HFF-Myc (cell line): Measurements from ENCODE around the gene TSSC4.

Source experiments
- DNase-seq: peaks from one replicate; pipeline ENCODE4 v3.0.0-alpha.2; 2011; ENCODE audit warnings: low read depth; ENCODE audit errors: extremely low read depth
- H3K4me3 ChIP-seq: replicated peaks from 2 replicates; pipeline ENCODE4 v1.5.1; 2011; ENCODE audit warnings: low read depth, mild to moderate bottlenecking, control low read depth, low read length
- TF ChIP-seq, protein P1 (sequence below): IDR thresholded peaks from 2 replicates; pipeline ENCODE4 v1.5.1; 2012; ENCODE audit warnings: mild to moderate bottlenecking, low read depth, low read length, control low read depth; ENCODE audit errors: missing control alignments

The TSSC4 gene

DNA sequence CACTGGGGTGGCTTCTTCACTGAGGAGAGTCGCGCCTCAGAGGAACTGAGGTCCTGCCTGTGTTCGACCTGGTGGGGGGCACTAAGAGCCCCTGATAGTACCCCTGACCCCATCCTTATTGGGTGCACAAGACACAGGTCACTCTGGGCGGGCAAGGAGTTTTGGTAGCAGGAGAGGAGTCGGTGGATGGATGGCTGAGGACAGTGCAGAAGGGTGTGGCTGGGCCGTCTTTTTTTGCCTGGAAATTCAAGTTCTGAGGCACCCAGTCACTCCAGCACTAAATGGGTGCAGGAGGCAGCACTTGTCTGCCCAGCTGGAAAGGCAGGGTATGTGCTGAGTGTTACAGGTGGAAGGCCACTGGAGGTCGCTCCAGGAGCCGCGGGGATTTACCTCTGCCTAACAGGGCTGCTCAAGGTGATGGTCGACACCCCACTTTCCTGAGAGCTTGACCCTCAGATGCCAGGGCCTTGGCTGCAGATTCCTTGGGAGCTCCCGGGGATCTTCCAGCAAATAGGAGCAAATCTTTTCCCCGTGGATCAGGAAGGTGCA lies 960 bp downstream of the TSSC4 start:
- TF ChIP-seq, protein P1, sequence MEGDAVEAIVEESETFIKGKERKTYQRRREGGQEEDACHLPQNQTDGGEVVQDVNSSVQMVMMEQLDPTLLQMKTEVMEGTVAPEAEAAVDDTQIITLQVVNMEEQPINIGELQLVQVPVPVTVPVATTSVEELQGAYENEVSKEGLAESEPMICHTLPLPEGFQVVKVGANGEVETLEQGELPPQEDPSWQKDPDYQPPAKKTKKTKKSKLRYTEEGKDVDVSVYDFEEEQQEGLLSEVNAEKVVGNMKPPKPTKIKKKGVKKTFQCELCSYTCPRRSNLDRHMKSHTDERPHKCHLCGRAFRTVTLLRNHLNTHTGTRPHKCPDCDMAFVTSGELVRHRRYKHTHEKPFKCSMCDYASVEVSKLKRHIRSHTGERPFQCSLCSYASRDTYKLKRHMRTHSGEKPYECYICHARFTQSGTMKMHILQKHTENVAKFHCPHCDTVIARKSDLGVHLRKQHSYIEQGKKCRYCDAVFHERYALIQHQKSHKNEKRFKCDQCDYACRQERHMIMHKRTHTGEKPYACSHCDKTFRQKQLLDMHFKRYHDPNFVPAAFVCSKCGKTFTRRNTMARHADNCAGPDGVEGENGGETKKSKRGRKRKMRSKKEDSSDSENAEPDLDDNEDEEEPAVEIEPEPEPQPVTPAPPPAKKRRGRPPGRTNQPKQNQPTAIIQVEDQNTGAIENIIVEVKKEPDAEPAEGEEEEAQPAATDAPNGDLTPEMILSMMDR = no peak
- DNase-seq = no peak

DNA sequence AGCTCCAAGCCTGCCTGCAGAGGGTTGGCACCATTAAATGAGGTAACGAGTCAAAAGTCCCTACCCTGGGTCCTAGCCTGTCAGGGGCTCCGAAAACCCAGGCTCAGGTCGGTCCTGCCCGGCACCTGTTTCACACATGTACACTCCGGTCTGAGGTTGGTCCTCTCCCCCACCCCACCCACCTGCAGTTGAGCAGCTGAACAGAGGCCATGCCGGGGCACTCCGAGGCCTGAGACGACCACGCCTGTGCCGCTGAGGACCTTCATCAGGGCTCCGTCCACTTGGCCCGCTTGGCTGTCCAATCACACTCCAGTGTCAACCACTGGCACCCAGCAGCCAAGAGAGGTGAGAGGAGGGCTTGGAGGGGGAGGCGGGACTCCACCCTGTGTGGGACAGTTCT lies 1.6 kb downstream of the TSSC4 start:
- peak overlapping the region; percentile 99 for H3K4me3 ChIP-seq
- DNase-seq = no peak

More for the DNA sequence above, 960 bp downstream of the TSSC4 start:
- H3K4me3 ChIP-seq = peak overlapping the region; percentile 99

GRCh38 chr11:2402890-2403645 lies 2.5 kb downstream of the TSSC4 start:
- DNase-seq = no peak
- TF ChIP-seq, protein P1 = no peak
- H3K4me3 ChIP-seq = no peak overlapping the region

More for the DNA sequence above, 1.6 kb downstream of the TSSC4 start:
- TF ChIP-seq, protein P1 = no peak

GRCh38 chr11:2404735-2405196 lies 4.2 kb downstream of the TSSC4 start:
- H3K4me3 ChIP-seq = no peak overlapping the region
- TF ChIP-seq, protein P1 = no peak
- no peak for DNase-seq

- no peak for DNase-seq
- no peak overlapping the region for H3K4me3 ChIP-seq
- TF ChIP-seq, protein P1 = no peak
These were observed 5.9 kb downstream of the TSSC4 start for GRCh38 chr11:2406451-2406850.

DNA sequence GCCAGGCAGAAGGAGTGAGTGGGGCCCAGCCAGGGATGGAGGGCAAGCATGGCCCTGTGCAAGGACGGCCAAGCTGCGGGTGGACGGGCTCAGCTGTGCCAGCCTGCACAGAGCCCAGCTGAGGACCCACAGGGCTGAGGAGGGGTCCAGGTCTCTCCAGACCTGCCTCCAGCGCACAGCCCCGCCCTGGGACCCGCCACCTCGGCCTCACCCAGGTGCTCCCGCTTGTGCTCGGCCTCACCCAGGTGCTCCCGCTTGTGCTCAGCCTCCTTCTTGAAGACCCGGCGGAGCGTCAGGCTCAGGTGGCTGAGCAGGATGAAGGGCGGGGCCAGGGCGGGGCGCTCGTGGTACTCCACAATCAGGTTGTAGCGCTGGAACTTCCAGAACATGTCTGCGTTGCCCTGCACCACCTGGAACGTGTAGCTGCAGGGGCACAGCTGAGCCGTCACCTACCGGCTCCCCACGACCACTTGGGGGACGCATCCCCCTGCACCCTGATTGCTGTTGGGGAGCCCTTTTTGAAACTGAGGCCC lies 6.4 kb downstream of the TSSC4 start:
- no peak for DNase-seq
- TF ChIP-seq, protein P1 = no peak
- no peak overlapping the region for H3K4me3 ChIP-seq
